ENCODE results near the gene GABRR2. TPM values are rescaled to one million over a fixed set of nuclear protein-coding genes. Genes with fewer than 3 reads are reported as not detected.
"Not testable (repeated sequence)": the region's sequence is repeated elsewhere in the genome, so short reads cannot be mapped to it uniquely, and the experiment has no call there.

GABRR2 gene
- total and polyA plus RNA-seq, 2 experiments from 2014 or later: 0.87 to 0.94 TPM

DNA sequence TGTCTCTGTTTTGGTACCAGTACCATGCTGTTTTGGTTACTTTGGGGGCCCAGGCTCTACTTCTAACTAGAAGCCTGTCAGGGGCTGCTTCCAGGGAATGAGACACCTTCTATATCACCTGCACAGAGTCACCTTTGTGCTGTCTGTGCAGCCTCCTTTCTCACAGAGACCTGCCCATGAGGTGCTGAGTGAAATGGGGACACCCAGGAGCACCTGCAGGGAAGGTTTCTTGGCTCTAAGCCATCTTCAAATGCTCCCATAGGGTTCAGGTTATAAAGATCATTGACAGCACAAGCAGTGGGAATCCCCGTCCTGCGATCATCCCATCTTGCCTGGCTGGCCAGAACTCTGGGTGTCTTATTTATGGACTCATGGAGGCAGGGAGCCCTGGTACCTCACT lies 19.1 kb downstream of the GABRR2 start:
- H3K4me3 ChIP-seq: no peak overlapping the region
- no peaks in the 10 kb centered on the region for H3K79me2 ChIP-seq
- no peaks in the 10 kb centered on the region for H3K36me3 ChIP-seq (replicated peaks; ENCODE audit: insufficient read depth, low read depth)
- H2AFZ ChIP-seq: no peak overlapping the region
- no peaks in the 10 kb centered on the region for H4K20me1 ChIP-seq (ENCODE audit: insufficient read depth, poor library complexity, severe bottlenecking)
- H3K9me2 ChIP-seq (replicated peaks; ENCODE audit: insufficient read depth): no peaks in the 10 kb centered on the region
- H3K9me3 ChIP-seq (ENCODE audit: low read depth): no peaks in the 10 kb centered on the region
- no peak overlapping the region for H3K4me2 ChIP-seq
- WGBS (ENCODE audit: low lambda C conversion rate, missing lambda C conversion rate): 95% methylated on average over 2 of the region's 2 CpGs
- H3K4me1 ChIP-seq (ENCODE audit: insufficient read depth): no peaks in the 10 kb centered on the region
- H3K27ac ChIP-seq: no peak overlapping the region
- no peak for DNase-seq (ENCODE audit: low spot score)
- no peaks in the 10 kb centered on the region for H3K27me3 ChIP-seq
- TF ChIP-seq CTCF (IDR thresholded peaks at IDR 0.05; ENCODE audit: poor library complexity): no peak
- TF ChIP-seq EZH2 (IDR thresholded peaks at IDR 0.05; ENCODE audit: borderline replicate concordance): no peak
- no peak for TF ChIP-seq EZH2phosphoT487 (IDR thresholded peaks at IDR 0.05; ENCODE audit: low read depth, severe bottlenecking, unreplicated experiment)

- H3K27ac ChIP-seq; H3K79me2 ChIP-seq; H3K4me2 ChIP-seq; H4K20me1 ChIP-seq (ENCODE audit: insufficient read depth, poor library complexity, severe bottlenecking); H2AFZ ChIP-seq; DNase-seq (ENCODE audit: low spot score); H3K9me3 ChIP-seq (ENCODE audit: low read depth); H3K9me2 ChIP-seq (replicated peaks; ENCODE audit: insufficient read depth); H3K36me3 ChIP-seq (replicated peaks; ENCODE audit: insufficient read depth, low read depth); H3K4me1 ChIP-seq (ENCODE audit: insufficient read depth); H3K27me3 ChIP-seq; H3K4me3 ChIP-seq: not testable (repeated sequence)
- 73% methylated on average over 1 of the region's 1 CpG for whole genome bisulfite sequencing (ENCODE audit: low lambda C conversion rate, missing lambda C conversion rate)
Measured at GRCh38 chr6:89295116-89295515, 20.0 kb downstream of the GABRR2 start.

DNA sequence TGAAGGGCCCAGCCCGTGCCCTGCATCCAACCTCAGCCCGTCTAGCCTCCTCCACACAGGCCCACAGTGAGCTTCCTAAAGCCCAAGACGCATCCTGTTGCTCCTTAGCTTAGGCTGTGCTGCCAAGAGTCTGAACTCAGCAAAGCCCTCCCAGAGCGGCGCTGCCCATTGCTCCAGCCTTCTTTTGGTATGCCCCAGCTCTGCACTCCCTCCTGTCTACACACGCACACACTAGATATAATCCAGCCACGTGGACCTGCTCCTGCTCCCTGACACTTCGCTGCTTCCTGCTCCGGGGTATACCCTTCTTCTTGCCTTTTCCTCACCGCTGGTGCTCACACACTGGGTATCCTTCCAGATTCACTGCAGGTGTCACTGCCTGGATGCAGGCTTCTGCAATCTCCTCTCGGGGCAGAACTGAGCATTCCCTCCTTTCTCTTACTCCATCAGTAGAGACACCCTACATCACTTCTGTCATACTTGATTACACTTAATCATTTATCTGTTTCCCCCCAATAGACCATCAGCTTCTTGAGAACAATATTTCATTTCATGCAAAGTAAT lies 23.8 kb downstream of the GABRR2 start:
- H3K79me2 ChIP-seq: no peaks in the 10 kb centered on the region
- no peaks in the 10 kb centered on the region for H4K20me1 ChIP-seq (ENCODE audit: insufficient read depth, poor library complexity, severe bottlenecking)
- H2AFZ ChIP-seq: no peak overlapping the region
- 85% methylated on average over 11 of the region's 11 CpGs for WGBS (ENCODE audit: low lambda C conversion rate, missing lambda C conversion rate)
- H3K9me3 ChIP-seq (ENCODE audit: low read depth): no peaks in the 10 kb centered on the region
- no peaks in the 10 kb centered on the region for H3K4me1 ChIP-seq (ENCODE audit: insufficient read depth)
- no peak overlapping the region for H3K4me3 ChIP-seq
- H3K9me2 ChIP-seq (replicated peaks; ENCODE audit: insufficient read depth): no peaks in the 10 kb centered on the region
- TF ChIP-seq EZH2phosphoT487 (IDR thresholded peaks at IDR 0.05; ENCODE audit: low read depth, severe bottlenecking, unreplicated experiment) (no peak), EZH2 (IDR thresholded peaks at IDR 0.05; ENCODE audit: borderline replicate concordance) (no peak), CTCF (IDR thresholded peaks at IDR 0.05; ENCODE audit: poor library complexity) (no peak)
- no peak overlapping the region for H3K4me2 ChIP-seq
- no peak for DNase-seq (ENCODE audit: low spot score)
- no peaks in the 10 kb centered on the region for H3K27me3 ChIP-seq
- H3K36me3 ChIP-seq (replicated peaks; ENCODE audit: insufficient read depth, low read depth): no peaks in the 10 kb centered on the region
- H3K27ac ChIP-seq: no peak overlapping the region

DNA sequence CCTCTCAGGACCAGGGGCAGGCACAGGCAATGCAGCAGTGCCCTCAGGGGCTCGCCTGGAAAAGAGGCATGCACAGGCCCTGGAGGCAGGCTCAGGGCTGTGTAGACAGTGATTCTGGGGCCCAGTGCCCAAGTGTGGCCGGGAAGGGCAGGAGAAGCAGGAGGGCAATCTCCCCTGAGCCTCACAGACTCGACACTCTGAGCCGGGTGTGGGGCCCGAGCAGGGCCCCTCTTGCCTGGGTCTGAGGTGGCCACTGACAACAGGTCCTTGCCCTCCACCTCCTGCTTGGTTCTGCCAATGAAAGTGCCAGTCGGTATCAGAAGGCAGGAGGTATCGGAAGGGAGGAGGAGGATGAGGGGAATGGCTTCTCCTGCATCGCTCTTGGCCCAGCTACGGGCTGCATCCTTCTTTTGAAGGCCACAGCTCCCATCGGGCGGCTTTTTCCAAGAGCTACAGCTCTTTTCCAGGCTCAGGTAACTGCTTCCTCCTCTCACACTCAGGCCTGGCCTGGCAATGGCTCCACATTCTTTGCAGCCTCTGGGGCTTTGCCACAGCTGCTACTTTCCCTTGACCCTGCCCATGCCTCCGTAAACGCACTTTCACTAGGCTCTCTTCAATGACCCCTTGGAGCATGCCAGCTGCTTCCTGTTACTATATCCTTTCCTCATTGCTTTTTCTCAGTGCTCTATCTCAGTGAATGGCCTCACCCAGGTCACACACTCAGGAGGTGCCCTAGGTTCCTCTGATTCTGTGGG lies 24.5 kb downstream of the GABRR2 start:
- no peak overlapping the region for H3K4me3 ChIP-seq
- no peak overlapping the region for H3K27ac ChIP-seq
- no peak for DNase-seq (ENCODE audit: low spot score)
- H3K4me2 ChIP-seq: no peak overlapping the region
- TF ChIP-seq EZH2 (IDR thresholded peaks at IDR 0.05; ENCODE audit: borderline replicate concordance) (no peak), EZH2phosphoT487 (IDR thresholded peaks at IDR 0.05; ENCODE audit: low read depth, severe bottlenecking, unreplicated experiment) (no peak), CTCF (IDR thresholded peaks at IDR 0.05; ENCODE audit: poor library complexity) (no peak)
- no peaks in the 10 kb centered on the region for H4K20me1 ChIP-seq (ENCODE audit: insufficient read depth, poor library complexity, severe bottlenecking)
- WGBS (ENCODE audit: low lambda C conversion rate, missing lambda C conversion rate): 93% methylated on average over 13 of the region's 13 CpGs
- no peaks in the 10 kb centered on the region for H3K4me1 ChIP-seq (ENCODE audit: insufficient read depth)
- no peaks in the 10 kb centered on the region for H3K79me2 ChIP-seq
- no peaks in the 10 kb centered on the region for H3K9me3 ChIP-seq (ENCODE audit: low read depth)
- no peak overlapping the region for H2AFZ ChIP-seq
- H3K9me2 ChIP-seq (replicated peaks; ENCODE audit: insufficient read depth): no peaks in the 10 kb centered on the region
- H3K27me3 ChIP-seq: no peaks in the 10 kb centered on the region
- H3K36me3 ChIP-seq (replicated peaks; ENCODE audit: insufficient read depth, low read depth): no peaks in the 10 kb centered on the region
